Muscle of back (tissue), 11 donors: ENCODE results near the gene EP400. TPM values are rescaled to one million over a fixed set of nuclear protein-coding genes. Genes with fewer than 3 reads are reported as not detected.
"Not testable (repeated sequence)": the region's sequence is repeated elsewhere in the genome, so short reads cannot be mapped to it uniquely, and the experiment has no call there.

Experiments used
- DNase-seq, 3 donors: peaks; one replicate each; pipeline versions ENCODE4 v3.0.0 to v3.0.0-alpha.2; 2013
- polyA plus RNA-seq, 10 donors: library from polyadenylated mRNA; unstranded; fragments of 120-200 nt; gene quantifications; one replicate each; pipeline ENCODE4 v1.2.1, GENCODE V29; 2013; ENCODE audit not compliant: insufficient read length in 10 of 10

Gene EP400
- polyA plus RNA-seq, 10 donors, result 18.9 to 31.9 (median 23.4) TPM

- DNase-seq, result no peak
Measured at GRCh38 chr12:131946757-131947156, 3.0 kb upstream of the EP400 start.

GRCh38 chr12:131947482-131948027 lies 2.2 kb upstream of the EP400 start:
- no peak for DNase-seq

DNA sequence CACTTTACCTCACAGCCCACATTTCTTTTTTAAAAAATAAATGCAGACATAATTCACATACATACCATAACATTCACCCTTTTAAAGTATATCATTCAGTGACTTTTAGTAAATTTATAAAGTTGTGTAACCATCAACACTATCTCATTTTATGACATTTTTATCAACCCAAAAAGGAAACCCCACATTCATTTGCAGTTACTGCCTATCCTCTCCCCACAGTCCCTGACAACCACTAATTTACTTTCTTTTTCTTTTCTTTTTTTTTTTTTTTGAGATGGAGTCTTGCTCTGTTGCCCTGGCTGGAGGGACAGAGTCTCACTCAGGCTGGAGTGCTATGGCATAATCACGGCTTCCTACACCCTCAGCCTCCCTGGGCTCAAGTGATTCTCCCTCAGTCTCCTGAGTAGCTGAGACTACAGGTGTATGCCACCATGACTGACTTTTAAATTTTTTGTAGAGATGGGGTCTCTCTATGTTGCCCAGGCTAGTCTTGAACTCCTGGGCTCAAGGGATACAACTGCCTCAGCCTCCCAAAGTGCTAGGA lies 1.5 kb upstream of the EP400 start:
- no peak for DNase-seq

- not testable (repeated sequence) for DNase-seq
Measured at GRCh38 chr12:131948713-131949430, 870 bp upstream of the EP400 start.

DNA sequence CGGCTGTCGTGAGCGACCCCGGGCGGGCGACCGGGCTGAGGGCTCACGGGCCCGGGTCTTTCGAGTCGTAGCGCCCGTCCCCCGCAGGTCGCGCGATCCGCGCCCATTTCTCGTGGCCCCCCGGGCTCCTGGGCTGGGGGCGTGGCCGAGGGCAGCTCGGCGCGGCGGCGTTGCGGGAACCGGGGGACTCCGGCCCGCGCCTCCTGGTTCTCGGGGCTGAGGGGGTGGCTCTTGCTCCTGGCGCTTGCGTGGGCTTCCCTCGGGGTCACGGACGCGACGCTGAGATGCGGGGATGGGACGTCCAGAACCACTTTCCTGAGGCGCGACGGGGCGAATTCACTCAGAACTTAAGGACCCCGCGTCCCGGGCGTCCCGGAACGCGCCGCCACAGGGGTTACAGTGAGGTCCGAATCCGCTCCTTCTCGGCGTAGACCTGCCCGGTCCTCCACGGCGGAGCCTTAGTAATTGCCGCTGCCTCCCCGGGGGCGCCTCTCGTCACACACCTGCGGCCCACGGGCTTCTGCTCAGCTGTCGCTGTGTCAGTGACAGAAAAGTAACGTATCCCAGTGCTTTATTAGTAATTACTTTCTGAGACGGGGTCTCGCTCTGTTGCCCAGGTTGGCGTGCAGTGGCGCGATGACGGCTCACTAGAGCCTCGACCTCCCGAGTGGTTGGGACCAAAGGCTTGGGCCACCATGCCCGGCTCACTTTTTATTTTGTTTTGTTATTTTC lies 606 bp downstream of the EP400 start:
- DNase-seq, result peak in 1 of 3 donors; percentile 28

GRCh38 chr12:131953810-131954209 lies 4.1 kb downstream of the EP400 start:
- not testable (repeated sequence) for DNase-seq

GRCh38 chr12:131954460-131954859 lies 4.7 kb downstream of the EP400 start:
- DNase-seq, result not testable (repeated sequence)

DNA sequence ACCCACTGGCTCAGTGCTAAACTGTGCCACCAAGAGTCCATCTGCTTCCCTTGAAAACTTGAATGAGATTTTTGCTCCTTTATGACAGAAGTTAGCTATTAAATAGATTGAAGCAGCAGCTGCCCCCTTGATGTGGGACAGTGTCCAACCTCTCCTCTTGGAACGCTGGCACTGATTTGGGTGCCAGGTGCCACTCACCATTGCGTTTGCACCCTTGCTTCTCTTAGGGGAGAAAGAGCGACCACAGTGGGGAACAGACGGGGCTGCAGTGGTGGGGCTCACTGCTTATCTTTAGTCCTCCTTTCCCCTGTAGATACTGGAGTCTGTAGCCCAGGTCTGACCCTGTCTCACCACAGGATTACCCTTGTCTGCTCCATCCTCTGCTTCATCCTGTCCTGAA lies 9.4 kb downstream of the EP400 start:
- no peak for DNase-seq

- no peak for DNase-seq
Measured at GRCh38 chr12:131959641-131960589, 10.2 kb downstream of the EP400 start.

GRCh38 chr12:131960590-131961325 lies 11.0 kb downstream of the EP400 start:
- DNase-seq, result not testable (repeated sequence)

- not testable (repeated sequence) for DNase-seq
Measured at GRCh38 chr12:131961328-131961727, 11.6 kb downstream of the EP400 start.

- no peak for DNase-seq
Measured at GRCh38 chr12:131962069-131962468, 12.3 kb downstream of the EP400 start.

DNA sequence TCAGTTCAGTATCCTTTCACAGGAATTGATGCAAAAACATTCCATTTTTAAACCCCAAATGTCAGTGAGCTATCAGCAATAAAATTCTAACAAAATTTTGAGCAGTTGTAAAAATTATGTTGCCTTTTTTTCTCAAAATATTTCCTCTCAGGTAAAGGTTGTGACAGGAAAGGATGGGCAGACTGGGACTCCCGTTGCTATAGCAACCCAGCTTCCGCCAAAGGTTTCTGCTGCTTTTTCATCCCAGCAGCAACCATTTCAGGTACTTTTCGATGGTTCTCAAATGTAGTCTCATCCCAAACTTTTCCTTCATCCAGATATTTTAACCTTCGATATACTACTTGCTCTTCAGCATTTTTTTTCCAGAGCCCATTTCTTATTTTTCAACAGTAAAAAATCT lies 13.6 kb downstream of the EP400 start:
- no peak for DNase-seq

DNA sequence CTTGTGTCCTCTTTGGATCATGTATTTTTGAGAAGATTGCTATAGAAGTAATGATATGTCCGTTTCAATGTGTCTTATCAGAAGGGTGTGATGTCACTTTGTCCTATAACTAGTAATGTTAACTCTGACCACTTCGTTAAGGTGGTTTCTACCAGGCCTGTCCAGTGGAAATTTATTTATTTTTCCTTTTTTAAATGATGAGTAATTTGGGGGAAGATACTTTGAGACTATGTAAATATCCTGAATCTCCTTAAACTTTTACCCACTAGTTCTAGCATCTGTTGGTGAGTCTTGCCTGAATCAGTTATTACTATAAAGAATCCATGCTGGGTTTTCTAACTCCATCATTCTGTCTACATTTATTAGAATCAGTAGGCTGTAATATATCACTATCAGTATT lies 15.3 kb downstream of the EP400 start:
- no peak for DNase-seq

DNA sequence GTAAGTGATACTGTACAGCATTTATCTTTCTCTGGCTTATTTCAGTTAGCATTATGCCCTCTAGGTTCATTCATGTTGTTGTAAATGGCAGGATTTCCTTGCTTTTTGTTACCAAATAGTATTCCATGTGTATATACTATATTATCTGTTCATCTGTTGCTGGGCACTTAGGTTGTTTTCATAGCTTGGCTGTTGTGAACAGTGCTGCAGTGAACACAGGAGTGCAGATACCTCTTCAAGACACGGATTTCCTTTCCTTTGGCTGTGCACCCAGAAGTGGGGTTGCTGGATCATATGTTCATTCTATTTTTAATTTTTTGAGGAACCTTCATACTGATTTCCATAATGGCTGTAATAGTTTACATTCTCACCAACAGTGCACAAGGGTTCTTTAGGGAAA lies 21.5 kb downstream of the EP400 start:
- DNase-seq, result no peak

GRCh38 chr12:131975228-131975627 lies 25.5 kb downstream of the EP400 start:
- DNase-seq, result no peak

DNA sequence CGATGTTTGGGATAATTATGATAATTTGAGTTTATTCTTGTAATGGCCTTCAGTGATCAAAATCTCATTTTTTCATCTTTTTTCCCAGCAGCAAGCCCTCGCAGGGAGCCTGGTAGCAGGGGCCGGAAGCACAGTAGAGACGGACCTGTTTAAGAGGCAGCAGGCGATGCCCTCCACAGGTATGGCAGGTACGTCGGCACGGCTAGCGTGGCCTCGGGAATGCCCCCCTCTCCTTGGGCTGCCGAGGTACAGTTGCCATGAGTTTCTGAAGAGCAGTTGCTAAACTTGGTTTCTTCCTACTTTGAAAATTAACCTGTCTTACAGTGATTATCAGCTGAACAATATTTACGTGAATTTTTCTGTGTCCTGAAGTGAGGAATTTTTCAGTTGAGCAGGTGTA lies 29.9 kb downstream of the EP400 start:
- no peak for DNase-seq

DNA sequence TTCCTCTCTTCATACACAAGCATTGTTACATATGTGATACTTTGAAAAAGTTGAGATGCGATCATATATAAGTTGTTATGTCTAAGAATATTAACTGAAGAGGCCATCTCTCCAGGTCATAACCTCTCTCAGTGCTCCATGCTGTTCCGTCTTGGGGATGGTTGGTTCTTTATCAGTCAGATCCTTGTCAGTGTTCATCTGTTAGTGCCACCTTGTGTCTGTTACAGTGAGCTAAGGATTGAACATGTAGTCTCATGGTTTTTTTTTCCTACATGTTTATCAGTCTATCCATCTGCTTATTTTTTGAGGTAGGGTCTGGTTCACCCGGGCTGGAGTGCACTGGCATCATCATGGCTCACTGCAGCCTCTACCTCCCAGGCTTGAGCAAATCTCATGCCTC lies 30.5 kb downstream of the EP400 start:
- DNase-seq, result no peak

- no peak for DNase-seq
Measured at GRCh38 chr12:131981388-131981787, 31.6 kb downstream of the EP400 start.

DNA sequence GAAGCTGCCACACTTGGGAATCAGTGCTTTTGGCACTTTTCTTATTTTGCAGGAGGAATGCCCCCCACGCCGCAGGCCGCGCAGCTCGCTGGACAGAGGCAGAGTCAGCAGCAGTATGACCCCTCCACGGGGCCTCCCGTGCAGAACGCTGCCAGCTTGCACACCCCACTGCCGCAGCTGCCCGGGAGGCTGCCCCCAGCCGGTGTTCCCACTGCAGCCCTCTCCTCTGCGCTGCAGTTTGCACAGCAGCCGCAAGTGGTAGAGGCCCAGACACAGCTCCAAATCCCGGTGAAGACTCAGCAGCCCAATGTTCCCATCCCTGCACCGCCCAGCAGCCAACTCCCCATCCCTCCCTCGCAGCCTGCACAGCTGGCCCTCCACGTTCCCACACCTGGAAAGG lies 32.3 kb downstream of the EP400 start:
- no peak for DNase-seq

GRCh38 chr12:131983026-131983425 lies 33.3 kb downstream of the EP400 start:
- no peak for DNase-seq
